Esophagus muscularis mucosa (tissue), 4 donors: ENCODE data around the gene MRGPRX2. TPM values are rescaled to one million over a fixed set of nuclear protein-coding genes. Genes with fewer than 3 reads are reported as not detected.
A peak's percentile ranks its signal among the peaks of the same experiment; 100 is the strongest.

ENCODE experiments used
- DNase-seq: peaks from one replicate; pipeline ENCODE4 v3.0.0-alpha.2; 2017; ENCODE audit errors: extremely low spot score
- H3K27ac ChIP-seq, 4 donors: fragments of 200-600 bp; sonication (generic); replicated peaks in 1 of 4; 1 replicate in 3 of 4; 2 replicates in 1 of 4; pipeline ENCODE4 v1.5.1; 2016 to 2019; ENCODE audit warnings: mild to moderate bottlenecking in 1 of 4
- H3K27me3 ChIP-seq, 4 donors: fragments of 200-600 bp; sonication (generic); one replicate each; pipeline versions ENCODE4 v1.5.1 to v1.6.0; 2016 to 2019
- H3K36me3 ChIP-seq, 4 donors: fragments of 200-600 bp; sonication (generic); one replicate each; pipeline ENCODE4 v1.5.1; 2016 to 2019
- H3K4me1 ChIP-seq, 4 donors: fragments of 200-600 bp; sonication (generic); one replicate each; pipeline ENCODE4 v1.5.1; 2016 to 2019
- H3K4me3 ChIP-seq, 4 donors: fragments of 200-600 bp; sonication (generic); 1 replicate in 2 of 4; 2 replicates in 2 of 4; pipeline ENCODE4 v1.5.1; 2016 to 2019; ENCODE audit warnings: mild to moderate bottlenecking in 4 of 4, moderate library complexity in 1 of 4
- H3K9me3 ChIP-seq, 4 donors: fragments of 200-600 bp; sonication (generic); 1 replicate in 3 of 4; 2 replicates in 1 of 4; pipeline ENCODE4 v1.5.1; 2016 to 2019
- EP300 ChIP-seq: sonication (generic); formaldehyde crosslinking; IDR thresholded peaks from one replicate; pipeline ENCODE4 v1.6.1; 2017; ENCODE audit warnings: antibody characterized with exemption
- POLR2A ChIP-seq: fragments of 450-650 bp; IDR thresholded peaks from one replicate; pipeline ENCODE4 v1.6.1; 2017; ENCODE audit warnings: antibody characterized with exemption, moderate library complexity, mild to moderate bottlenecking, low read depth
- POLR2AphosphoS5 ChIP-seq, 2 donors: sonication (generic); formaldehyde crosslinking; IDR thresholded peaks; one replicate each; pipeline ENCODE4 v1.6.1; 2017; ENCODE audit warnings: antibody characterized with exemption in 2 of 2
- WGBS: methylation state at CpG from one replicate; pipeline ENCODE4 v1.1.5; 2018; 5-methylcytosine and 5-hydroxymethylcytosine counted together
- intact Hi-C: fragments of 100-400 bp; cut with DNase I; formaldehyde crosslinking; loops from one replicate; pipeline ENCODE4 v1.15.1; 2023
- total RNA-seq, 4 donors: library from RNA; depleted of rRNA; stranded (reverse); fragments of >200 nt; gene quantifications; one replicate each; pipeline versions ENCODE4 v1.1.0 to v1.2.1, GENCODE V29; 2016
- TF ChIP-seq, protein P1 (sequence below), 3 experiments: fragments of 200-600 bp in 2 of 3; fragments of 450-650 bp in 1 of 3; sonication (generic) in 2 of 3; IDR thresholded peaks; one replicate each; pipeline ENCODE4 v1.5.1; 2017 to 2019; ENCODE audit warnings: antibody characterized with exemption in 3 of 3, mild to moderate bottlenecking in 2 of 3, moderate library complexity in 1 of 3

MRGPRX2 gene
- total RNA-seq, 4 donors from 2014 or later: 0.23 to 0.83 (median 0.83) TPM; not detected in 1

DNA sequence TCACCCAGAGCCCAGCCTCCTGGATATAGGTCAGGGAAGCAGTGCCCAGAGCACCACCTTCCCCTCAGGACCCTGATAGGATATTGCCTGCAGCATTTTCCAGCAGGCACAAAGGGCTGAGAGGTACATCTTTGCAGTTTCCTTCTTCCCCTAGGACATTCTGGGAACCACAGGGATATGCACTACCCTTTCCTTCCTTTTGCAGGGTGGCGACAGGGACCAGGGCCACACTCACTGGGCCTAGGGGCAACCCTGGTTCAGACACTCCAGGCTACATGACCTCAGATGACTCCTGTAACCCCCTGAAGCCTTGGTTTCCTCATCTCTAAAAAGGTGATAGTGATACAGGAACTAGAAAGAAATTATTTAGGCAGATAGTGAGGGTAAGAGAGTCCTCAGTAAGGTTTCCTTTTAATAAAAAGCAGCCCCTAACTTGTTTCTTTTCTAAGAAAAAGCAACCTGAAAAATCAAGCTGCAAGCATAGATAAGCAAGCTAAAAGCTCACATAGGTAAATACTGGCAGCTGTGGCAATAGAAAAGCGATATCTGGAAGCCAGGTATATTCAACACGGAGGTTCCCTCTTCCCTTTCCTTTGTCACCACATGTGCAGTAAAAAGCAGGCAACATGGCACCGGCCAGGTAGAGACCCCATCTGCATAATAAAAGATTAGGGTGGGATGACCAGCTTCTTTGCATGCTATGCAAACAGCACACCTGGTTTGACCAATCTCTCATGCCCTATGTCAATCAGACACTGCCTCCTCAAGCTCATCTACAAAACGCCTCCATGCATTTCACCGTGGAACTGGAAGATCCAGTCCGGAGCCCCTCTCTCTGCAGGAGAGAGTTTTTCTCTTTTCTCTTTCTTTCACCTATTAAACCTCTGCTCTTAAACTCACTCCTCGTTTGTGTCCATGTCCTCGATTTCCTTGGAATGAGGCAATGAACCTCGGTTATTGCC lies 13.2 kb upstream of the MRGPRX2 start:
- Histone ChIP-seq H3K4me3 (no peak overlapping the region), H3K27ac (no peak overlapping the region), H3K36me3 (no peaks in the 10 kb centered on the region), H3K4me1 (peaks cover 0 to 8% (median 3%) of the 10 kb centered on the region in 4 donors), H3K9me3 (no peaks in the 10 kb centered on the region), H3K27me3 (peaks cover 0 to 18% (median 0%) of the 10 kb centered on the region in 4 donors)
- 62% methylated on average over 10 of the region's 10 CpGs for WGBS
- TF ChIP-seq EP300 (no peak), POLR2AphosphoS5 (IDR thresholded peaks at IDR 0.05) (no peak), POLR2A (no peak)
- TF ChIP-seq, protein P1, sequence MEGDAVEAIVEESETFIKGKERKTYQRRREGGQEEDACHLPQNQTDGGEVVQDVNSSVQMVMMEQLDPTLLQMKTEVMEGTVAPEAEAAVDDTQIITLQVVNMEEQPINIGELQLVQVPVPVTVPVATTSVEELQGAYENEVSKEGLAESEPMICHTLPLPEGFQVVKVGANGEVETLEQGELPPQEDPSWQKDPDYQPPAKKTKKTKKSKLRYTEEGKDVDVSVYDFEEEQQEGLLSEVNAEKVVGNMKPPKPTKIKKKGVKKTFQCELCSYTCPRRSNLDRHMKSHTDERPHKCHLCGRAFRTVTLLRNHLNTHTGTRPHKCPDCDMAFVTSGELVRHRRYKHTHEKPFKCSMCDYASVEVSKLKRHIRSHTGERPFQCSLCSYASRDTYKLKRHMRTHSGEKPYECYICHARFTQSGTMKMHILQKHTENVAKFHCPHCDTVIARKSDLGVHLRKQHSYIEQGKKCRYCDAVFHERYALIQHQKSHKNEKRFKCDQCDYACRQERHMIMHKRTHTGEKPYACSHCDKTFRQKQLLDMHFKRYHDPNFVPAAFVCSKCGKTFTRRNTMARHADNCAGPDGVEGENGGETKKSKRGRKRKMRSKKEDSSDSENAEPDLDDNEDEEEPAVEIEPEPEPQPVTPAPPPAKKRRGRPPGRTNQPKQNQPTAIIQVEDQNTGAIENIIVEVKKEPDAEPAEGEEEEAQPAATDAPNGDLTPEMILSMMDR (IDR thresholded peaks at IDR 0.05): no peak
- DNase-seq: no peak
- intact Hi-C loops: loop anchor here (5.0 kb wide), 1 partner anchor 479 kb away; no protein-coding TSS in a partner anchor

DNA sequence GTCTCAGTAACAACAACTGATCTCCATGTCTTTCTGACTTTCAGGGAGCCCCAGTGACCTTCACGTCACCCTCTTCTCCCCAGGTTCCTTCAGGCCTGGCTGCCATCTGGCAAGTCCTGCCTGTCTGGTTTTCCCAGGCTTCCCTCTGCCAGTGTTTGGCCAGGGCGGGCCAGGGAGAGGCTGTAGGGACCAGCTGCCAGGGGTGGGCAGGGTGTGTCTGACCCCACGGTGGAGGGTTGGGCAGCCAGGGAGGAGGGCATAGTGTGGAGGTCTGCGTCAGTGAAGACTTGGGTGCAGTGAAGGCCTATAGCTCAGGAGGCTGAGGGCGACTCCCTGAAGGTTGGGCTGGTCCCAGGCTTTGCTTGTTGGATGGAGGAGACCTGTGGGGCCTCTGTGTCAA lies 11.9 kb upstream of the MRGPRX2 start:
- Histone ChIP-seq H3K4me3 (no peak overlapping the region), H3K9me3 (no peaks in the 10 kb centered on the region), H3K27me3 (peaks cover 0 to 16% (median 0%) of the 10 kb centered on the region in 4 donors), H3K27ac (no peak overlapping the region), H3K36me3 (no peaks in the 10 kb centered on the region), H3K4me1 (peaks cover 0 to 8% (median 3%) of the 10 kb centered on the region in 4 donors)
- DNase-seq: no peak
- TF ChIP-seq EP300: no peak
- WGBS: 88% methylated on average over 5 of the region's 5 CpGs
- intact Hi-C loops: loop anchor here (5.0 kb wide), 1 partner anchor 480 kb away; no protein-coding TSS in a partner anchor

DNA sequence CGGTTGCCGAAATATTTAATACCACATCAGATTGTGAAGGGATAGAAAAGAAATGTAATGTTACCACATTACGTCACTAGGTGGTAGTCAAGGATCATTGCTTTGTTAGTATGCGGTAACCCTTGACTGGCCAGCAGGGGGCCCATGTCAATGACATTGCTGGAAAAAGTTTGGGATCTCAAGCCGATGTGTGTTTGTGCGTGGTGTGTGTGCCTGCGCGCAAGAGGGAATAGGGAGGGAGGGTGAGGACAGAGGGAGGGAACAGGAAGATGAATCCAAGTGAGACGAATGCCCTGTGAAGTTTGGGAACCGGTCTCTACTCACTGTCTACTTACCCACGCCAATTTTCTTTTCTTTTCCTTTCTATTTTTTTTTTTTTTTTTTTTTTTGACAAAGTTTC lies 10.7 kb upstream of the MRGPRX2 start:
- peaks cover 0 to 14% (median 0%) of the 10 kb centered on the region in 4 donors for H3K27me3 ChIP-seq
- no peak for TF ChIP-seq EP300
- TF ChIP-seq, protein P1 (IDR thresholded peaks at IDR 0.05): peak; percentile 69 to 82 (median 76)
- TF ChIP-seq POLR2A: no peak
- TF ChIP-seq POLR2AphosphoS5 (IDR thresholded peaks at IDR 0.05): peak in 1 of 2 donors; percentile 23
- no peaks in the 10 kb centered on the region for H3K36me3 ChIP-seq
- H3K4me3 ChIP-seq: peak overlapping the region in 2 of 4 donors; percentile 11 to 29
- peaks cover 0 to 8% (median 3%) of the 10 kb centered on the region in 4 donors for H3K4me1 ChIP-seq
- no peak for DNase-seq
- intact Hi-C loops: loop anchor here (5.0 kb wide), 1 partner anchor 481 kb away; no protein-coding TSS in a partner anchor
- 7% methylated on average over 11 of the region's 11 CpGs for WGBS
- no peaks in the 10 kb centered on the region for H3K9me3 ChIP-seq
- no peak overlapping the region for H3K27ac ChIP-seq

DNA sequence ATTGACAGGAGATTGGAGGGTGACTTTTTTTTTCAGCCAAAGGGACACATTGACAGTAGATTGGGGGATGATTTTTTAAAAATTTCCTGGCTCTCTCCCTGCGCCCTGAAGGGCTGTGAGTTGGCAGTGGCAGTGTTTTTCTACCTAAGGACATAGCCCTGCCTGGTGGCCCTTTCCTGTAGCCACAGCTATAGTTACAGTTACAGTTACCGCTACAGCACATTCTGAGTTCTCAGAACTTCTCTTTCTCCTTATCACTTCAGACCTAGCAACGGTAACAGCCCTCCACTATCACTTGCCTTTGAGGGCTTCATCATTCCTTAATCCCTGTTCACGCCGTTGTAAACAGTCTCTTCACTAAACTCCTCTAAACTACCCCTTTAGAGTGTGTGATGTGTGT lies 684 bp downstream of the MRGPRX2 start:
- Histone ChIP-seq H3K4me1 (no peaks in the 10 kb centered on the region), H3K36me3 (no peaks in the 10 kb centered on the region), H3K27ac (no peak overlapping the region), H3K9me3 (no peaks in the 10 kb centered on the region), H3K27me3 (no peaks in the 10 kb centered on the region), H3K4me3 (no peak overlapping the region)
- 69% methylated on average over 5 of the region's 5 CpGs for WGBS
- no peak for DNase-seq
- TF ChIP-seq, protein P1 (IDR thresholded peaks at IDR 0.05): no peak
- no peak for TF ChIP-seq POLR2A
- TF ChIP-seq POLR2AphosphoS5 (IDR thresholded peaks at IDR 0.05): no peak
- no peak for TF ChIP-seq EP300
- intact Hi-C loops: no loop called here

DNA sequence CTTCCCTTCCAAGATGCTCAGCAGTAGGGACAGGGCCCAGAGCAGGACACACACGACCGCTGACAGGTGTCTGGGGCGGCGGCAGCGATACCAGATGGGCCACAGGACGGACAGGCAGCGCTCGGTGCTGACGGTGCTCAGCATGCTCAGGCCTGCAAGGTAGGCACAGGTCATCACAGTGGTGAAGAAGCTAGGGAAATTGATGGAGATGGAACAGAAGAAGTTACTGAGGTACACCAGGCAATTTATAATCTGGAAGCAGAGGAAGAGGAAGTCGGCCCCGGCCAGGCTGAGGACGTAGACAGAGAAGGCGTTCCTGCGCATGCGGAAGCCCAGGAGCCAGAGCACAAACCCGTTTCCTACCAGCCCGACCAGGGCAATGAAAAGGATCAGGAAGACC lies 4.6 kb downstream of the MRGPRX2 start:
- TF ChIP-seq POLR2AphosphoS5 (IDR thresholded peaks at IDR 0.05) (no peak), EP300 (no peak), POLR2A (no peak)
- TF ChIP-seq, protein P1 (IDR thresholded peaks at IDR 0.05): no peak
- DNase-seq: no peak
- no peaks in the 10 kb centered on the region for H3K36me3 ChIP-seq
- no peak overlapping the region for H3K4me3 ChIP-seq
- 90% methylated on average over 17 of the region's 17 CpGs for WGBS
- H3K27me3 ChIP-seq: no peaks in the 10 kb centered on the region
- no peak overlapping the region for H3K27ac ChIP-seq
- H3K9me3 ChIP-seq: peaks cover 0 to 9% (median 0%) of the 10 kb centered on the region in 4 donors
- H3K4me1 ChIP-seq: no peaks in the 10 kb centered on the region
- intact Hi-C loops: no loop called here
